ENCODE data around the gene KRTAP27-1.

Gene KRTAP27-1, protein sequence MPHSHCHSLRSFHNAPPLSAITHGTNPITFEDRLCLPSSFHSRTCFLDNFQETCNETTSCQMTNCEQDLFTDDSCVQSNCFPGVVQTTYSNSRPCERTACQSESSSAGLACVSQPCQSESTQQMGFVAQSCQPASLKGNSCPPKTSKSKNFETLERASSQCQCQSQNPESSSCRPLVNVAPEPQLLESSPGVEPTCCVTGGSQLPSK

DNA sequence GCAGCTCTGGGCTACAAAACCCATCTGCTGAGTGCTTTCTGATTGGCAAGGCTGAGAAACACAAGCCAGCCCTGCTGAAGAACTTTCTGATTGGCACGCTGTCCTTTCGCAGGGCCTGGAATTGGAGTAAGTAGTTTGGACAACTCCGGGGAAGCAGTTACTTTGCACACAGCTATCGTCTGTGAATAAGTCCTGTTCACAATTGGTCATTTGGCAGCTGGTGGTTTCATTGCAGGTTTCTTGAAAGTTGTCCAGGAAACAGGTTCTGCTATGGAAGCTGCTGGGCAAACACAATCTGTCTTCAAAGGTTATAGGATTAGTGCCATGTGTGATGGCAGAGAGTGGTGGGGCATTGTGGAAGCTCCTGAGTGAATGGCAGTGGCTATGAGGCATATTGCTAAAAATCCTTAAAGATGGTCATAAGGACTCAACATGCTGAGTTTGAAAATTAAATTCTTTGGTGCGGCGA, at the start of gene KRTAP27-1:
Gene KRTAP27-1, minus strand, starts transcription at position 419 of the 469 bp plus-strand sequence. Its CDS starts 26 bp downstream, at position 393.
- TF ChIP-seq, protein P1, sequence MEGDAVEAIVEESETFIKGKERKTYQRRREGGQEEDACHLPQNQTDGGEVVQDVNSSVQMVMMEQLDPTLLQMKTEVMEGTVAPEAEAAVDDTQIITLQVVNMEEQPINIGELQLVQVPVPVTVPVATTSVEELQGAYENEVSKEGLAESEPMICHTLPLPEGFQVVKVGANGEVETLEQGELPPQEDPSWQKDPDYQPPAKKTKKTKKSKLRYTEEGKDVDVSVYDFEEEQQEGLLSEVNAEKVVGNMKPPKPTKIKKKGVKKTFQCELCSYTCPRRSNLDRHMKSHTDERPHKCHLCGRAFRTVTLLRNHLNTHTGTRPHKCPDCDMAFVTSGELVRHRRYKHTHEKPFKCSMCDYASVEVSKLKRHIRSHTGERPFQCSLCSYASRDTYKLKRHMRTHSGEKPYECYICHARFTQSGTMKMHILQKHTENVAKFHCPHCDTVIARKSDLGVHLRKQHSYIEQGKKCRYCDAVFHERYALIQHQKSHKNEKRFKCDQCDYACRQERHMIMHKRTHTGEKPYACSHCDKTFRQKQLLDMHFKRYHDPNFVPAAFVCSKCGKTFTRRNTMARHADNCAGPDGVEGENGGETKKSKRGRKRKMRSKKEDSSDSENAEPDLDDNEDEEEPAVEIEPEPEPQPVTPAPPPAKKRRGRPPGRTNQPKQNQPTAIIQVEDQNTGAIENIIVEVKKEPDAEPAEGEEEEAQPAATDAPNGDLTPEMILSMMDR (IDR thresholded peaks at IDR 0.05; ENCODE audit: low read depth, low read length) = no peak
- DNase-seq (ENCODE audit: extremely low read depth, low read depth) = no peak

DNA sequence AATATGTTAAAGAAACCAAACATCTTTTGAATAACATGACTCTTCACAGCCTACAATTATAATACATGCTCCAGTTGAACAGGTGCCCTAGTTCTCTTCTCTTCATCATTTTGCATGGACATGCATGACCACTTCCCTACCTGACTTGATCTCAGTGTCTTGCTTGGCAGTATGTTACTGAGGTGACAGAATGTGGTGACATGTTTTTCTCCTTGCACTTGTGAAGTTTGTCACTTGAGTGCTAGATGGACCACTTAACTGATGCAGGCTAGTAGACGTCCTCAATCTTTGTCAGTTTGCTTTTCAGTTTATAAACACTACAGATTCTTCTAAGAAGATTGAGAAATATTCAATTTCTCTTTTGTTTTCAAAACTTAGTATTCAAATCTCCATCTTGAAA, 44.7 kb upstream of the KRTAP27-1 start:
- DNase-seq (ENCODE audit: extremely low read depth, low read depth) = no peak
- TF ChIP-seq, protein P1 (IDR thresholded peaks at IDR 0.05; ENCODE audit: low read depth, low read length) = no peak

DNA sequence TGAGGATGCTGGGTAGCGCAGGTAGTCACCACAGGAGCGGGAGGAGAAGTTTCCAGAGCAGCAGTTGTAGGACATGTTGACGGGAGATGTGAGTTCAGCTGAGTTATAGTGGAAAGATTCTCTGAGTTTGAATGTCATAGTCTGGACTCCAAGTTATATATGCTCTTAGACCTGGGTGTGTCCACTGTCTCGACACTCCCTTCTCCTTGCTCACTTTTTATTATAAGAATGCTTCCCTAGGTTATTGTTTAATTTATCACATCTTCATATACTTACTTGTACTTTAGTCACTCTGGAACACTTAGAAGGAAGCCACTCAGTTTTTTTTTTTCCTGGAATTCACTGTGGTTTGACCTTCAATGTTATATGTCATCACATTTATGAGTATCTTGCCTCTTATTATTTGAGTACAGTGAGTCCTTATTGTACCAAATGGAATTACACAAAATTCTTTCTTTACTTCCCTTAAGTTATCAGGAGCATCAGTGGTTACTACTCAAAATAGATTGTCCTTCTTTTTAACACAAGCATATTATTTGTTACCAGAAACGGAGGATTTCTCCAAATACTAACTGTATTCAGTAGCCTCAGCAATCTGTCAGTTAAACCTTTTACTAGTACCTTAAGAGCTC, 34.8 kb upstream of the KRTAP27-1 start, which contains the start of gene KRTAP13-2:
Gene KRTAP13-2, minus strand, starts transcription at position 133 of the 632 bp plus-strand sequence. Its CDS starts 58 bp downstream, at position 75.
- no peak for DNase-seq (ENCODE audit: extremely low read depth, low read depth)
- TF ChIP-seq, protein P1 (IDR thresholded peaks at IDR 0.05; ENCODE audit: low read depth, low read length) = no peak

DNA sequence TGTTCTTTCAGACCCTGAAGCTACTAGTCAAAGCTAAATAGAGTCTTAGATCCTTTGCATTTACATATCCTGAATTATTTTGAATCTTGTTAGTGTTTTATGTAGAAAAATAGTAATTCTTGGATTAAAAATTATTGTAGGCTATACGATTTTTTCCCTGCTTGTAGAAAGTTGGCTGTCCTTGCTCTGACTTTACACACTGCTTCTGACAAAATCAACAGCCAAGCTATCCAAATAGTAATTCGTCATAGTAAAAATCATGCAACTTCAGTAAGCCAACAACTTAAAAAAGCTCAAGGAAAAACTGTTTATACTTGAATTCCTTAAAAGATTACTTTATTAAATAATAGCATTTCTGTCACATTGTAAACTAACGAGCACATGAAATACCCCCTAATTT, 18.4 kb upstream of the KRTAP27-1 start:
- no peak for DNase-seq (ENCODE audit: extremely low read depth, low read depth)
- TF ChIP-seq, protein P1 (IDR thresholded peaks at IDR 0.05; ENCODE audit: low read depth, low read length) = no peak

DNA sequence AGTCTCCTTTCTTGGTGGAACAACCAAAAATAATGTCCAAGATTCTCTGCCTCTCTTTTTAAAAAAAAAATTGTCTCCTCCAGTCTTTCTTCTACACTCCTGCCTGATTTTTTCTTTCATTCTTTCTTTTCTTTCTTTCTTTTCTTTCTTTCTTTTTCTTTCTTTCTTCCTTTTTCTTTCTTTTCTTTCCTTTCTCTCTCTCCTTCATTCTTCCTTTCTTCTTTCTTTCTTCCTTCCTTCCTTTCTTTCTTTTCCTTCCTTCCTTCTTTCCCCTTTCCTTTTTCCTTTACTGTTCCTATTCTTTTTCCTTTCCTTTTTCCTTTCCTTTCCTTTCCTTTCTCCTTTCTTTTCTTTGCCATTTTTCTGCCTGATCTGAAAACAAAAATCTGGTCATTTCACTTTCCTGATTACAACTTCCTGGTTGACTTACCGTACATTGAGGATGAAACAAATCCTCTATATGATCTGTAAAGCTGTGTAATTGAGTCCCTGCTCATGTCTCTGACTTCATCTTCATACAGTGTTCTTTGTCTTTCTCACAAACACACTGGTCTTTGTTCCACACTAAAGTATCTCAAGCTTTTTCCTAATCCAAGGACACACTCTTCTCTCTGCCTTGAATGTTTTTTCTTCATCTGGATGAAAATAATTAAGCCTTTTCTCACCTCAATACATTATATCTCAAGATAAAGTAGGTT, 17.0 kb upstream of the KRTAP27-1 start:
- TF ChIP-seq, protein P1 (IDR thresholded peaks at IDR 0.05; ENCODE audit: low read depth, low read length) = no peak
- DNase-seq (ENCODE audit: extremely low read depth, low read depth) = no peak

DNA sequence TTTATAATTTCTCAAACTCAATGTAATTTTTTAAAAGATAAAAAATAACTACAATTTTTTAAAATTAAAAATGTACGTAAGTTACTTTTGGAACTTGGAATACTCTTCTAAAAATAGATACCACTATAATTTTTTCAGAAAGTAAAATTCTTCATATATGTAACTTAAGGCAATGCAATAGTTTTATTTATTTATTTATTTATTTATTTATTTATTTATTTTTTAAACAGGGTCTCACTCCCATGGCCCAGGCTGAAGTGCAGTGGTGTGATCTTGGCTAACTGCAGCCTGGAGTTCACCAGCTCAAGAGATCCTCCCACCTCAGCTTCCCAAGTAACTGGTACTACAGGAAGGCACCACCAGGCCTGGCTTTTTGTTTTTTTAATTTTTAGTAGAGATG, 14.0 kb upstream of the KRTAP27-1 start:
- no peak for DNase-seq (ENCODE audit: extremely low read depth, low read depth)
- TF ChIP-seq, protein P1 (IDR thresholded peaks at IDR 0.05; ENCODE audit: low read depth, low read length) = no peak

DNA sequence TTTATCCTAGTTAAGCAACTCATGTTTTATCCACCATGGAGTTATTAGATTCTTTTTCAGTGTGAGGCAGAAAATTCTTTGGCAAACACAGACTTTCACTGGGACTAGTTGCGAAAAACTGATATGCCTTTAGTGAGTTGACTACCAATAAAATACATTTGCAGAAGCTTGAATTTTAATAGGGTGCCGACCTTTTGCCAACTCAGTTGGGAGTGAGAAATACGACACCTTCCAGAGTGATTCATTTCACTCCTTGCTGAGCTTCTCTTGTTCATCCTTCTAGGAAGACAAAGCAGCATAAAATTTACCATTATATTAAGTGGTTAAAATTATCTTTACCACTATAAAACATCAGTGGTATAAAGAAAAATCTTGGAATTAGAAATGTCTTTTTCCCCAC, 12.1 kb upstream of the KRTAP27-1 start:
- TF ChIP-seq, protein P1 (IDR thresholded peaks at IDR 0.05; ENCODE audit: low read depth, low read length) = no peak

More for the DNA sequence above, 12.1 kb upstream of the KRTAP27-1 start:
- DNase-seq (ENCODE audit: extremely low read depth, low read depth) = no peak
